ENCODE data around the gene ERICH3. TPM values are rescaled to one million over a fixed set of nuclear protein-coding genes. Genes with fewer than 3 reads are reported as not detected.

ERICH3 gene
- polyA plus RNA-seq, 1 donor (not counting 4 experiments of a cell fraction or from before 2014, with no cell fraction given) = not detected

GRCh38 chr1:74654708-74655107 is 18.9 kb downstream of the ERICH3 start:
- no peak overlapping the region for H3K27ac ChIP-seq (ENCODE audit: control insufficient read depth, insufficient read depth, low read length)
- no peaks in the 10 kb centered on the region for H3K27me3 ChIP-seq (ENCODE audit: control insufficient read depth, extremely low read depth, insufficient read depth, low read length)
- FAIRE-seq (no peak), DNase-seq (ENCODE audit: low read depth, low spot score) (no peak)
- H3K4me1 ChIP-seq (ENCODE audit: control insufficient read depth, extremely low read depth, insufficient read depth, low read length) = no peaks in the 10 kb centered on the region
- no peaks in the 10 kb centered on the region for H4K20me1 ChIP-seq (ENCODE audit: control insufficient read depth, extremely low read depth, insufficient read depth, low read length)
- no peaks in the 10 kb centered on the region for H3K9me3 ChIP-seq (ENCODE audit: control insufficient read depth, low read depth, low read length)
- dilution Hi-C loops (cut with MboI; ENCODE audit: extremely low pct_ligation_motif_present, low sequenced_read_pairs) = no loop called here
- H2AFZ ChIP-seq (ENCODE audit: control insufficient read depth, low read length) = no peak overlapping the region
- H3K36me3 ChIP-seq (ENCODE audit: control insufficient read depth in 2 of 2, extremely low read depth in 1 of 2, insufficient read depth in 2 of 2, low read length in 2 of 2) = no peaks in the 10 kb centered on the region
- TF ChIP-seq, protein P1, sequence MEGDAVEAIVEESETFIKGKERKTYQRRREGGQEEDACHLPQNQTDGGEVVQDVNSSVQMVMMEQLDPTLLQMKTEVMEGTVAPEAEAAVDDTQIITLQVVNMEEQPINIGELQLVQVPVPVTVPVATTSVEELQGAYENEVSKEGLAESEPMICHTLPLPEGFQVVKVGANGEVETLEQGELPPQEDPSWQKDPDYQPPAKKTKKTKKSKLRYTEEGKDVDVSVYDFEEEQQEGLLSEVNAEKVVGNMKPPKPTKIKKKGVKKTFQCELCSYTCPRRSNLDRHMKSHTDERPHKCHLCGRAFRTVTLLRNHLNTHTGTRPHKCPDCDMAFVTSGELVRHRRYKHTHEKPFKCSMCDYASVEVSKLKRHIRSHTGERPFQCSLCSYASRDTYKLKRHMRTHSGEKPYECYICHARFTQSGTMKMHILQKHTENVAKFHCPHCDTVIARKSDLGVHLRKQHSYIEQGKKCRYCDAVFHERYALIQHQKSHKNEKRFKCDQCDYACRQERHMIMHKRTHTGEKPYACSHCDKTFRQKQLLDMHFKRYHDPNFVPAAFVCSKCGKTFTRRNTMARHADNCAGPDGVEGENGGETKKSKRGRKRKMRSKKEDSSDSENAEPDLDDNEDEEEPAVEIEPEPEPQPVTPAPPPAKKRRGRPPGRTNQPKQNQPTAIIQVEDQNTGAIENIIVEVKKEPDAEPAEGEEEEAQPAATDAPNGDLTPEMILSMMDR (optimal IDR thresholded peaks at IDR 0.05 in 1 of 3, IDR thresholded peaks at IDR 0.05 in 1 of 3, conservative IDR thresholded peaks at IDR 0.05 in 1 of 3; ENCODE audit: extremely low read depth in 1 of 3, insufficient read depth in 2 of 3, low read length in 3 of 3) = no peak
- H3K9ac ChIP-seq (ENCODE audit: control insufficient read depth, extremely low read depth, insufficient read depth, low read length) = no peak overlapping the region
- no peak overlapping the region for H3K4me2 ChIP-seq (ENCODE audit: control insufficient read depth, extremely low read depth, insufficient read depth, low read depth, low read length)
- no peaks in the 10 kb centered on the region for H3K9me1 ChIP-seq (ENCODE audit: control insufficient read depth, extremely low read depth, insufficient read depth, low read length)
- H3K4me3 ChIP-seq (ENCODE audit: control insufficient read depth in 2 of 3, extremely low read depth in 1 of 3, insufficient read depth in 2 of 3, low read depth in 1 of 3, low read length in 3 of 3) = no peak overlapping the region
- no peaks in the 10 kb centered on the region for H3K79me2 ChIP-seq (ENCODE audit: control insufficient read depth, insufficient read depth, low read length)

GRCh38 chr1:74652711-74653139 is 20.9 kb downstream of the ERICH3 start:
- Histone ChIP-seq H3K36me3 (ENCODE audit: control insufficient read depth in 2 of 2, extremely low read depth in 1 of 2, insufficient read depth in 2 of 2, low read length in 2 of 2) (no peaks in the 10 kb centered on the region), H3K9me1 (ENCODE audit: control insufficient read depth, extremely low read depth, insufficient read depth, low read length) (no peaks in the 10 kb centered on the region), H3K79me2 (ENCODE audit: control insufficient read depth, insufficient read depth, low read length) (no peaks in the 10 kb centered on the region), H3K4me1 (ENCODE audit: control insufficient read depth, extremely low read depth, insufficient read depth, low read length) (no peaks in the 10 kb centered on the region), H3K4me2 (ENCODE audit: control insufficient read depth, extremely low read depth, insufficient read depth, low read depth, low read length) (no peak overlapping the region), H3K4me3 (ENCODE audit: control insufficient read depth in 2 of 3, extremely low read depth in 1 of 3, insufficient read depth in 2 of 3, low read depth in 1 of 3, low read length in 3 of 3) (no peak overlapping the region), H3K27ac (ENCODE audit: control insufficient read depth, insufficient read depth, low read length) (no peak overlapping the region), H3K27me3 (ENCODE audit: control insufficient read depth, extremely low read depth, insufficient read depth, low read length) (no peaks in the 10 kb centered on the region), H2AFZ (ENCODE audit: control insufficient read depth, low read length) (peak overlapping the region; percentile 49), H3K9me3 (ENCODE audit: control insufficient read depth, low read depth, low read length) (no peaks in the 10 kb centered on the region), H4K20me1 (ENCODE audit: control insufficient read depth, extremely low read depth, insufficient read depth, low read length) (no peaks in the 10 kb centered on the region), H3K9ac (ENCODE audit: control insufficient read depth, extremely low read depth, insufficient read depth, low read length) (no peak overlapping the region)
- TF ChIP-seq EZH2 (IDR thresholded peaks at IDR 0.05; ENCODE audit: low read length) = no peak
- TF ChIP-seq, protein P1 (optimal IDR thresholded peaks at IDR 0.05 in 1 of 3, IDR thresholded peaks at IDR 0.05 in 1 of 3, conservative IDR thresholded peaks at IDR 0.05 in 1 of 3; ENCODE audit: extremely low read depth in 1 of 3, insufficient read depth in 2 of 3, low read length in 3 of 3) = no peak
- FAIRE-seq (no peak), DNase-seq (ENCODE audit: low read depth, low spot score) (no peak)
- dilution Hi-C loops (cut with MboI; ENCODE audit: extremely low pct_ligation_motif_present, low sequenced_read_pairs) = no loop called here

Measured in keratinocyte (primary cell).